ENCODE results near the gene LPO. TPM values are rescaled to one million over a fixed set of nuclear protein-coding genes. Genes with fewer than 3 reads are reported as not detected.
A peak's percentile ranks its signal among the peaks of the same experiment; 100 is the strongest.

The LPO gene
- total and polyA plus RNA-seq, 9 of the 15 experiments (the other 6 are each of a cell fraction or from before 2014, with no cell fraction given), result 0.07 to 0.11 TPM; not detected in 7

DNA sequence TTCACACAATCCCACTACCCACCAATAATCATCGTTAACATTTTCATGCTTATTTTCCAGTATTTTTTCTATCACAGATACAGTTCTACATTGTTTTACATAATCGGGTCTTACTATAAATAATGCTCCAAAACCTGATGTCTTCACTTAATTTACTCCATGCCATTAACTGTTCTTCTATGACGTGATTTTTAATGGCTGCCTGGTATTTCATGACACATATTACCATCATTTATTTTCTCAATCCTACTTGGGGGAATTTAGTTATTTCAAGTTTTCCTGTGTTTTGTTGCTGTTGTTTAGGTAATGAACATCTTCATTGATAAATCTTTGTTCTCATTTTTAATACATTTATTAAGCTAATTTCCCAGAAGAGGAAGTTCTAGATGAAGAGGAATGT, 14.7 kb downstream of the LPO start:
- ChIA-PET POLR2A (interaction anchor here (0.7 kb wide), 1 partner anchor 27 kb away, joined by 3 read pairs; no protein-coding TSS in a partner anchor), CTCF (ENCODE audit: low intra/inter-chr PET ratio) (no interaction called here)
- Histone ChIP-seq H3K9me1 (ENCODE audit: control insufficient read depth, insufficient read depth, low read length) (no peaks in the 10 kb centered on the region), H3K4me3 (no peak overlapping the region), H3K4me2 (ENCODE audit: insufficient read depth, low read length) (no peak overlapping the region), H3K27ac (ENCODE audit: extremely low read depth, low read depth, low read length) (no peak overlapping the region), H4K20me1 (replicated peaks; ENCODE audit: control insufficient read depth, insufficient read depth, low read length) (no peaks in the 10 kb centered on the region), H3K36me3 (ENCODE audit: control insufficient read depth, insufficient read depth, low read length) (no peaks in the 10 kb centered on the region), H3K9me3 (replicated peaks; ENCODE audit: control insufficient read depth, insufficient read depth, low read depth, low read length) (no peaks in the 10 kb centered on the region; the same call in 1 of the 2 replicates), H2AFZ (ENCODE audit: low read depth, low read length) (no peak overlapping the region), H3K79me2 (ENCODE audit: control insufficient read depth, insufficient read depth, low read length) (no peaks in the 10 kb centered on the region), H3K9ac (ENCODE audit: insufficient read depth in 1 of 2, low read depth in 2 of 2, low read length in 2 of 2) (no peak overlapping the region), H3K4me1 (replicated peaks in 1 of 2; ENCODE audit: control insufficient read depth in 2 of 2, insufficient read depth in 2 of 2, low read length in 2 of 2) (peaks cover 3 to 15% of the 10 kb centered on the region in 2 experiments; a peak in 3 of 5 replicates), H3K27me3 (ENCODE audit: control insufficient read depth in 2 of 2, insufficient read depth in 2 of 2, low read length in 2 of 2) (peaks cover 0 to 9% of the 10 kb centered on the region in 2 experiments; a peak in 1 of 5 replicates)
- intact Hi-C loops (cut with micrococcal nuclease), result loop anchor here (5.0 kb wide), 1 partner anchor 131 kb away; no protein-coding TSS in a partner anchor
- in situ Hi-C loops (cut with MboI), result no loop called here
- ATAC-seq (no peak), DNase-seq (ENCODE audit: extremely low read depth in 1 of 4, low spot score in 3 of 4) (no peak), FAIRE-seq (no peak)
- TF ChIP-seq CCNT2 (IDR thresholded peaks at IDR 0.05; ENCODE audit: borderline replicate concordance, extremely low read depth, insufficient read length, low read depth, low read length) (no peak), GTF2A2 (tag; IDR thresholded peaks at IDR 0.05) (no peak), BACH1 (tag; IDR thresholded peaks at IDR 0.05) (no peak)
- no TSS peak for BruUV-seq (replicated peaks)
- WGBS (ENCODE audit: insufficient coverage, low coverage, missing lambda C conversion rate), result 9% methylated on average over 3 of the region's 3 CpGs

DNA sequence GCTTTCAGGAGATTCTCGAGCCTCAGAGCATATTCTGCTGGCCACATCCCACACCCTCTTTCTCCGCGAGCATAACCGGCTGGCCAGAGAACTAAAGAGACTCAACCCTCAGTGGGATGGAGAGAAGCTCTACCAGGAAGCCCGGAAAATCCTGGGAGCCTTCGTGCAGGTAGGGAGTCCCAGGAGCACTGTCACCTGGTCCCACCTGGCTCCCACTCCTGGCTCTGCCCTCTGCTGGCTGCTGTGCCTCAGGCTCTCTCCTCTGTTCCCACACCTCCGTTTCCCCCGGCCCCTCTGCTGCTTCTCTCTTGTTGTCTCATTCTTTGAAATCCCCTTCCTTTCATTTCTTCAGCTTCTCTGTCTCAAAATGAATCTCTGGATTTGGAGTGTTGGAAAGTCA, 16.4 kb downstream of the LPO start:
- no peak overlapping the region for H3K9ac ChIP-seq (ENCODE audit: insufficient read depth in 1 of 2, low read depth in 2 of 2, low read length in 2 of 2)
- ChIA-PET POLR2A (no interaction called here), CTCF (ENCODE audit: low intra/inter-chr PET ratio) (interaction anchor here (0.8 kb wide), 1 partner anchor 35 kb away, joined by 3 read pairs; no protein-coding TSS in a partner anchor)
- WGBS (ENCODE audit: insufficient coverage, low coverage, missing lambda C conversion rate), result 13% methylated on average over 7 of the region's 8 CpGs
- peak; percentile 61; the same call in 1 of the 3 replicates for ATAC-seq
- no peak overlapping the region for H3K4me3 ChIP-seq
- in situ Hi-C loops (cut with MboI) (no loop called here), intact Hi-C loops (cut with micrococcal nuclease) (loop anchor here (5.0 kb wide), 1 partner anchor 133 kb away; no protein-coding TSS in a partner anchor)
- no peak for FAIRE-seq
- no peak for TF ChIP-seq ZBTB8A (IDR thresholded peaks at IDR 0.05; ENCODE audit: partially characterized antibody)
- TF ChIP-seq, protein P1, sequence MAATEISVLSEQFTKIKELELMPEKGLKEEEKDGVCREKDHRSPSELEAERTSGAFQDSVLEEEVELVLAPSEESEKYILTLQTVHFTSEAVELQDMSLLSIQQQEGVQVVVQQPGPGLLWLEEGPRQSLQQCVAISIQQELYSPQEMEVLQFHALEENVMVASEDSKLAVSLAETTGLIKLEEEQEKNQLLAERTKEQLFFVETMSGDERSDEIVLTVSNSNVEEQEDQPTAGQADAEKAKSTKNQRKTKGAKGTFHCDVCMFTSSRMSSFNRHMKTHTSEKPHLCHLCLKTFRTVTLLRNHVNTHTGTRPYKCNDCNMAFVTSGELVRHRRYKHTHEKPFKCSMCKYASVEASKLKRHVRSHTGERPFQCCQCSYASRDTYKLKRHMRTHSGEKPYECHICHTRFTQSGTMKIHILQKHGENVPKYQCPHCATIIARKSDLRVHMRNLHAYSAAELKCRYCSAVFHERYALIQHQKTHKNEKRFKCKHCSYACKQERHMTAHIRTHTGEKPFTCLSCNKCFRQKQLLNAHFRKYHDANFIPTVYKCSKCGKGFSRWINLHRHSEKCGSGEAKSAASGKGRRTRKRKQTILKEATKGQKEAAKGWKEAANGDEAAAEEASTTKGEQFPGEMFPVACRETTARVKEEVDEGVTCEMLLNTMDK (IDR thresholded peaks at IDR 0.05; ENCODE audit: borderline replicate concordance, insufficient read depth, low read depth, low read length, poor library complexity, severe bottlenecking), result peak; percentile 41
- TF ChIP-seq KAT7 (CRISPR knock-in tag; IDR thresholded peaks at IDR 0.05; ENCODE audit: borderline replicate concordance), result no peak
- TF ChIP-seq, protein P2, sequence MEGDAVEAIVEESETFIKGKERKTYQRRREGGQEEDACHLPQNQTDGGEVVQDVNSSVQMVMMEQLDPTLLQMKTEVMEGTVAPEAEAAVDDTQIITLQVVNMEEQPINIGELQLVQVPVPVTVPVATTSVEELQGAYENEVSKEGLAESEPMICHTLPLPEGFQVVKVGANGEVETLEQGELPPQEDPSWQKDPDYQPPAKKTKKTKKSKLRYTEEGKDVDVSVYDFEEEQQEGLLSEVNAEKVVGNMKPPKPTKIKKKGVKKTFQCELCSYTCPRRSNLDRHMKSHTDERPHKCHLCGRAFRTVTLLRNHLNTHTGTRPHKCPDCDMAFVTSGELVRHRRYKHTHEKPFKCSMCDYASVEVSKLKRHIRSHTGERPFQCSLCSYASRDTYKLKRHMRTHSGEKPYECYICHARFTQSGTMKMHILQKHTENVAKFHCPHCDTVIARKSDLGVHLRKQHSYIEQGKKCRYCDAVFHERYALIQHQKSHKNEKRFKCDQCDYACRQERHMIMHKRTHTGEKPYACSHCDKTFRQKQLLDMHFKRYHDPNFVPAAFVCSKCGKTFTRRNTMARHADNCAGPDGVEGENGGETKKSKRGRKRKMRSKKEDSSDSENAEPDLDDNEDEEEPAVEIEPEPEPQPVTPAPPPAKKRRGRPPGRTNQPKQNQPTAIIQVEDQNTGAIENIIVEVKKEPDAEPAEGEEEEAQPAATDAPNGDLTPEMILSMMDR (IDR thresholded peaks at IDR 0.05 in 2 of 3, conservative IDR thresholded peaks at IDR 0.05 in 1 of 3; ENCODE audit: insufficient read depth in 2 of 3, low read depth in 1 of 3, low read length in 3 of 3), result peak; percentile 16 to 34 (median 31); a peak in 4 of 6 replicates
- TF ChIP-seq NFXL1 (CRISPR knock-in tag; IDR thresholded peaks at IDR 0.05), result no peak
- no peak for TF ChIP-seq ATF1 (CRISPR knock-in tag; IDR thresholded peaks at IDR 0.05)
- no peak for TF ChIP-seq ATF1 (tag; IDR thresholded peaks at IDR 0.05)
- peak; percentile 33; the same call in 1 of the 2 replicates for TF ChIP-seq ZEB2 (IDR thresholded peaks at IDR 0.05)
- no peak for TF ChIP-seq SREBF1 (IDR thresholded peaks at IDR 0.05; ENCODE audit: borderline replicate concordance, low read depth, low read length)
- H3K27ac ChIP-seq (ENCODE audit: extremely low read depth, low read depth, low read length), result no peak overlapping the region
- no peaks in the 10 kb centered on the region for H3K9me1 ChIP-seq (ENCODE audit: control insufficient read depth, insufficient read depth, low read length)
- peaks cover 0 to 11% of the 10 kb centered on the region in 2 experiments; a peak in 3 of 5 replicates for H3K27me3 ChIP-seq (ENCODE audit: control insufficient read depth in 2 of 2, insufficient read depth in 2 of 2, low read length in 2 of 2)
- H4K20me1 ChIP-seq (replicated peaks; ENCODE audit: control insufficient read depth, insufficient read depth, low read length), result no peaks in the 10 kb centered on the region
- H3K4me1 ChIP-seq (replicated peaks in 1 of 2; ENCODE audit: control insufficient read depth in 2 of 2, insufficient read depth in 2 of 2, low read length in 2 of 2), result peaks cover 2 to 5% of the 10 kb centered on the region in 2 experiments; a peak in 3 of 5 replicates
- no peaks in the 10 kb centered on the region for H3K36me3 ChIP-seq (ENCODE audit: control insufficient read depth, insufficient read depth, low read length)
- no peaks in the 10 kb centered on the region for H3K9me3 ChIP-seq (replicated peaks; ENCODE audit: control insufficient read depth, insufficient read depth, low read depth, low read length)
- no peak overlapping the region for H3K4me2 ChIP-seq (ENCODE audit: insufficient read depth, low read length)
- H2AFZ ChIP-seq (ENCODE audit: low read depth, low read length), result no peak overlapping the region; the same call in 1 of the 2 replicates
- H3K79me2 ChIP-seq (ENCODE audit: control insufficient read depth, insufficient read depth, low read length), result no peaks in the 10 kb centered on the region
- no TSS peak for BruUV-seq (replicated peaks)
- no peak for DNase-seq (ENCODE audit: extremely low read depth in 1 of 4, low spot score in 3 of 4)

Data from K562 (cell line).